ENCODE data around the gene SH3RF1. TPM values are rescaled to one million over a fixed set of nuclear protein-coding genes. Genes with fewer than 3 reads are reported as not detected.

The SH3RF1 gene
- total RNA-seq, 1 experiment from 2014 or later: 15.3 TPM

- Mint-ChIP-seq H3K27me3 (ENCODE audit: low read depth) (no peaks in the 10 kb centered on the region; the same call in 1 of the 2 replicates), H3K4me1 (peaks cover 12 to 14% of the 10 kb centered on the region in 2 experiments), H3K9me3 (no peaks in the 10 kb centered on the region), H3K4me3 (no peak overlapping the region), H3K27ac (no peak overlapping the region), H3K36me3 (ENCODE audit: insufficient read depth in 1 of 3, low read depth in 3 of 3) (no peaks in the 10 kb centered on the region)
- Histone ChIP-seq H2BK15ac (ENCODE audit: low read depth, low read length) (no peak overlapping the region), H3K4me1 (ENCODE audit: insufficient read depth, low read length) (no peaks in the 10 kb centered on the region), H3K27me3 (ENCODE audit: insufficient read depth, low read length) (no peaks in the 10 kb centered on the region), H4K8ac (replicated peaks; ENCODE audit: insufficient read length, low read depth, low read length) (no peak overlapping the region), H2BK12ac (ENCODE audit: insufficient read length, low read depth, low read length) (no peak overlapping the region), H3K79me1 (ENCODE audit: insufficient read depth, low read depth, low read length, poor library complexity, severe bottlenecking) (no peaks in the 10 kb centered on the region), H4K91ac (ENCODE audit: insufficient read length, low read depth, low read length) (no peak overlapping the region), H4K5ac (ENCODE audit: insufficient read length, low read depth, low read length) (no peak overlapping the region), H3K4me2 (ENCODE audit: insufficient read depth, insufficient read length, low read length) (no peak overlapping the region), H4K20me1 (ENCODE audit: control insufficient read depth, insufficient read depth, insufficient read length) (no peaks in the 10 kb centered on the region), H3K79me2 (ENCODE audit: insufficient read depth, low read length) (no peaks in the 10 kb centered on the region), H3K18ac (ENCODE audit: insufficient read length, low read depth, low read length) (no peak overlapping the region), H3K4ac (ENCODE audit: low read depth, low read length) (no peak overlapping the region), H3K9me3 (ENCODE audit: control insufficient read depth, low read depth, low read length) (no peaks in the 10 kb centered on the region), H3K23ac (ENCODE audit: insufficient read length, low read depth, low read length) (no peak overlapping the region), H3K9ac (ENCODE audit: extremely low read depth, insufficient read length, low read length) (no peak overlapping the region), H3K23me2 (ENCODE audit: insufficient read length, low read depth, low read length, poor library complexity, severe bottlenecking) (no peaks in the 10 kb centered on the region), H2BK120ac (ENCODE audit: low read depth, low read length, poor library complexity, severe bottlenecking) (no peak overlapping the region), H3K27ac (ENCODE audit: insufficient read length, low read depth, low read length) (no peak overlapping the region), H3K56ac (ENCODE audit: insufficient read length, low read depth, low read length) (no peak overlapping the region), H3K14ac (ENCODE audit: insufficient read depth, low read length) (no peak overlapping the region), H3T11ph (ENCODE audit: low read length) (no peak overlapping the region), H2BK5ac (ENCODE audit: insufficient read length, low read length) (no peak overlapping the region), H2AFZ (ENCODE audit: low read length) (no peak overlapping the region), H2AK5ac (ENCODE audit: insufficient read length, low read length) (no peak overlapping the region), H2BK20ac (ENCODE audit: low read depth, low read length, poor library complexity, severe bottlenecking) (no peak overlapping the region)
- DNase-seq: no peak
- no peak for TF ChIP-seq CTCF (conservative IDR thresholded peaks at IDR 0.05)
- WGBS (ENCODE audit: extremely low coverage, insufficient read length, low lambda C conversion rate): no CpG with 5 or more reads among the region's 4 CpGs
Observed at GRCh38 chr4:169047956-169048355, 222.8 kb downstream of the SH3RF1 start.

Data from H9 (cell line).